ENCODE measurements around the gene ZFP36. TPM values are rescaled to one million over a fixed set of nuclear protein-coding genes. Genes with fewer than 3 reads are reported as not detected.

ZFP36 gene
- total and polyA plus RNA-seq, 2 of the 8 experiments (the other 6 are each of a cell fraction or from before 2014, with no cell fraction given) = 4.0 to 10.9 TPM

DNA sequence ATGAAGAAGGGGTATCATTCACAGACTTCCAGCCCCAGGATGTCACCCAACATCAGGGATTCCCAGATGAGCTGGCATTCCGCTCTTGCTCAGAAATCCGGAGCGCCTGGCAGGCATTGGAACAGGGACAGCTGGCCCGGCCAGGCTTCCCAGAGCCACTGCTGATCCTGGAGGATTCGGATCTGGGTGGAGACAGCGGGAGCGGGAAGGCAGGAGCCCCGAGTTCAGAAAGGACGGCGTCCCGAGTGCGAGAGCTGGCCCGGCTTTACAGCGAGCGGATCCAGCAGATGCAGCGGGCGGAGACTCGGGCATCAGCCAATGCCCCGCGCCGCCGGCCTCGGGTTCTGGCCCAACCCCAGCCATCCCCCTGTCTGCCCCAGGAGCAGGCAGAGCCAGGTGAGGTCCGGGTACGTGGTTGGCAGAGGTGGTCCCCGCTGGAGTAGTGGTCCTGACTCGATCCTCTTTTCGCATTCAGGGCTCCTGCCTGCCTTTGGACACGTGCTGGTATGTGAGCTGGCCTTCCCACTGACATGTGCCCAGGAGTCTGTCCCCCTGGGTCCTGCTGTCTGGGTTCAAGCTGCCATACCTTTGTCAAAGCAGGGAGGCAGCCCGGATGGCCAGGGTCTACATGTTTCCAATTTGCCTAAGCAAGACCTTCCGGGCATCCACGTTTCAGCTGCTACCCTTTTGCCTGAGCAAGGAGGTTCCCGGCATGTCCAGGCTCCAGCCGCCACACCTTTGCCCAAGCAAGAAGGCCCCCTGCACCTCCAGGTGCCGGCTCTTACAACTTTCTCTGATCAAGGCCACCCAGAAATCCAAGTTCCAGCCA is 16.8 kb downstream of the ZFP36 start:
- POLR2A ChIA-PET (ENCODE audit: partially characterized antibody) = interaction anchor here (0.9 to 47.8 kb wide), 8 partner anchors 0 to 116 kb away, joined by 3 to 1154 read pairs (median 8); partner anchors contain the start of genes MED29, PAF1, PLEKHG2 and RPS16
- Histone ChIP-seq H4K8ac (ENCODE audit: extremely low read depth, insufficient read depth, low read length) (no peak overlapping the region), H2AK5ac (ENCODE audit: low read depth, low read length) (no peak overlapping the region), H4K91ac (replicated peaks; ENCODE audit: insufficient read length, low read length) (no peak overlapping the region), H2AFZ (ENCODE audit: low read length) (no peak overlapping the region), H3K27me3 (replicated peaks in 1 of 4; ENCODE audit: control insufficient read depth in 3 of 4, extremely low read depth in 1 of 4, insufficient read depth in 3 of 4, low read length in 3 of 4) (no peaks in the 10 kb centered on the region), H3K79me1 (ENCODE audit: low read depth, low read length) (no peaks in the 10 kb centered on the region), H2BK15ac (ENCODE audit: low read length) (no peak overlapping the region), H3K4me3 (ENCODE audit: extremely low read depth in 1 of 4, insufficient read depth in 2 of 4, low read depth in 3 of 4, low read length in 4 of 4) (no peak overlapping the region), H3K4me1 (replicated peaks in 1 of 4; ENCODE audit: control insufficient read depth in 3 of 4, insufficient read depth in 4 of 4, low read length in 3 of 4) (peaks cover 2 to 9% (median 7%) of the 10 kb centered on the region in 4 experiments; a peak in 5 of 7 replicates), H3K18ac (ENCODE audit: extremely low read depth, low read length) (no peak overlapping the region), H3K9ac (replicated peaks in 1 of 4; ENCODE audit: extremely low read depth in 1 of 4, low read depth in 3 of 4, low read length in 3 of 4) (no peak overlapping the region), H3K4ac (replicated peaks; ENCODE audit: insufficient read length, low read depth, low read length) (no peak overlapping the region), H2BK5ac (ENCODE audit: low read depth, low read length) (no peak overlapping the region), H3K56ac (replicated peaks; ENCODE audit: insufficient read length, low read depth, low read length) (no peak overlapping the region), H3K4me2 (ENCODE audit: insufficient read depth in 1 of 2, low read depth in 2 of 2, low read length in 2 of 2) (no peak overlapping the region), H3K23ac (ENCODE audit: insufficient read length) (no peak overlapping the region), H3K23me2 (ENCODE audit: low read depth, low read length) (peaks cover 5% of the 10 kb centered on the region; the same call in 1 of the 2 replicates), H3K9me3 (ENCODE audit: insufficient read depth in 2 of 2, low read depth in 1 of 2, low read length in 1 of 2) (no peaks in the 10 kb centered on the region), H3K14ac (ENCODE audit: insufficient read length) (no peak overlapping the region), H4K5ac (ENCODE audit: insufficient read length, low read depth, low read length) (no peak overlapping the region), H4K20me1 (replicated peaks in 1 of 2; ENCODE audit: control insufficient read depth in 1 of 2, insufficient read depth in 2 of 2, low read length in 2 of 2) (peaks cover 1 to 5% of the 10 kb centered on the region in 2 experiments), H2BK12ac (ENCODE audit: low read depth, low read length) (no peak overlapping the region), H2BK20ac (ENCODE audit: low read length) (no peak overlapping the region), H2BK120ac (replicated peaks; ENCODE audit: low read depth, low read length) (no peak overlapping the region), H3K36me3 (ENCODE audit: control insufficient read depth in 2 of 4, insufficient read depth in 4 of 4, low read length in 3 of 4) (peaks cover 19 to 52% (median 39%) of the 10 kb centered on the region in 4 experiments), H3K27ac (ENCODE audit: low read depth, low read length) (no peak overlapping the region), H3K79me2 (ENCODE audit: control insufficient read depth in 1 of 2, insufficient read depth in 2 of 2, low read length in 2 of 2) (no peaks in the 10 kb centered on the region)
- DNase-seq (ENCODE audit: low read depth in 1 of 2, low spot score in 2 of 2) (no peak), FAIRE-seq (no peak)
- CTCF ChIA-PET (ENCODE audit: partially characterized antibody) = interaction anchor here (0.6 to 2.4 kb wide), 8 partner anchors 8 to 51 kb away, joined by 3 to 8 read pairs (median 4); no protein-coding TSS in a partner anchor
- WGBS, 2 experiments (ENCODE audit: extremely low coverage in 1 of 2, insufficient coverage in 1 of 2, insufficient read length in 1 of 2, insufficient replicate concordance in 2 of 2, low coverage in 1 of 2, low lambda C conversion rate in 2 of 2, missing lambda C conversion rate in 1 of 2) = 96% methylated on average over 35 of the region's 35 CpGs; no CpG with 5 or more reads in 1 of the 2 experiments
- TF ChIP-seq RFX5 (IDR thresholded peaks at IDR 0.05; ENCODE audit: borderline replicate concordance, low read depth, low read length) = no peak
- no peak for TF ChIP-seq SIX5 (IDR thresholded peaks at IDR 0.05; ENCODE audit: low read depth, low read length)
- TF ChIP-seq CBX5 (IDR thresholded peaks at IDR 0.05; ENCODE audit: low read depth, low read length) = no peak
- TF ChIP-seq, protein P1, sequence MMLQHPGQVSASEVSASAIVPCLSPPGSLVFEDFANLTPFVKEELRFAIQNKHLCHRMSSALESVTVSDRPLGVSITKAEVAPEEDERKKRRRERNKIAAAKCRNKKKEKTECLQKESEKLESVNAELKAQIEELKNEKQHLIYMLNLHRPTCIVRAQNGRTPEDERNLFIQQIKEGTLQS (IDR thresholded peaks at IDR 0.05; ENCODE audit: insufficient read depth, low read depth, low read length) = no peak
- TF ChIP-seq, protein P2, sequence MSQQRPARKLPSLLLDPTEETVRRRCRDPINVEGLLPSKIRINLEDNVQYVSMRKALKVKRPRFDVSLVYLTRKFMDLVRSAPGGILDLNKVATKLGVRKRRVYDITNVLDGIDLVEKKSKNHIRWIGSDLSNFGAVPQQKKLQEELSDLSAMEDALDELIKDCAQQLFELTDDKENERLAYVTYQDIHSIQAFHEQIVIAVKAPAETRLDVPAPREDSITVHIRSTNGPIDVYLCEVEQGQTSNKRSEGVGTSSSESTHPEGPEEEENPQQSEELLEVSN (IDR thresholded peaks at IDR 0.05) = no peak
- TF ChIP-seq BCL11A (IDR thresholded peaks at IDR 0.05; ENCODE audit: low read depth in 2 of 2, low read length in 2 of 2) = no peak
- no peak for TF ChIP-seq POLR2AphosphoS5 (IDR thresholded peaks at IDR 0.05; ENCODE audit: low read depth, low read length)
- no peak for TF ChIP-seq ASH2L (IDR thresholded peaks at IDR 0.05; ENCODE audit: low read length)
- TF ChIP-seq RBBP5 (IDR thresholded peaks at IDR 0.05; ENCODE audit: borderline replicate concordance, low read depth, low read length) = no peak
- TF ChIP-seq CTBP2 (IDR thresholded peaks at IDR 0.05; ENCODE audit: borderline replicate concordance, insufficient read depth, insufficient read length, low read length) = no peak

Data from H1 (cell line).